Right lobe of liver (tissue), 6 donors: Measurements from ENCODE around the gene TAOK3. TPM values are rescaled to one million over a fixed set of nuclear protein-coding genes. Genes with fewer than 3 reads are reported as not detected.

Source experiments
- ATAC-seq, 4 donors: fragments of 200-7000 bp; cut with Tn5 transposase; one replicate each; pipeline ENCODE4 v1.9.1; 2020; ENCODE audit warnings: mild to moderate bottlenecking in 4 of 4, moderate library complexity in 4 of 4
- DNase-seq, 3 donors: peaks; one replicate each; pipeline ENCODE4 v3.0.0-alpha.2; 2020
- H3K27ac ChIP-seq, 3 donors: fragments of 200-600 bp; one replicate each; pipeline ENCODE4 v1.8.0; 2022
- H3K27me3 ChIP-seq, 2 donors: fragments of 200-600 bp; one replicate each; pipeline ENCODE4 v1.8.0; 2022
- H3K36me3 ChIP-seq, 4 donors: fragments of 200-600 bp; sonication (generic) in 1 of 4; one replicate each; pipeline versions ENCODE4 v1.5.1 to v1.8.0; 2017 to 2022; ENCODE audit warnings: control low read depth in 1 of 4
- H3K4me1 ChIP-seq, 4 donors: fragments of 200-600 bp; sonication (generic) in 1 of 4; one replicate each; pipeline versions ENCODE4 v1.5.1 to v1.8.0; 2017 to 2022; ENCODE audit warnings: control low read depth in 1 of 4
- H3K4me3 ChIP-seq, 3 donors: fragments of 200-600 bp; one replicate each; pipeline ENCODE4 v1.8.0; 2022
- H3K9me3 ChIP-seq, 4 donors: fragments of 200-600 bp; sonication (generic) in 1 of 4; one replicate each; pipeline versions ENCODE4 v1.5.1 to v1.8.0; 2017 to 2022; ENCODE audit warnings: control low read depth in 1 of 4
- CTCF ChIP-seq, 4 donors: fragments of 200-600 bp in 3 of 4; fragments of 450-650 bp in 1 of 4; IDR thresholded peaks; one replicate each; pipeline versions ENCODE4 v1.5.1 to v1.8.0; 2016 to 2022; ENCODE audit warnings: antibody characterized with exemption in 4 of 4, mild to moderate bottlenecking in 2 of 4
- POLR2A ChIP-seq: fragments of 450-650 bp; IDR thresholded peaks from one replicate; pipeline ENCODE4 v1.6.1; 2017; ENCODE audit warnings: antibody characterized with exemption, mild to moderate bottlenecking
- WGBS: methylation state at CpG from one replicate; pipeline ENCODE4 v1.1.6; 2018; ENCODE audit warnings: low coverage, low lambda C conversion rate; ENCODE audit not compliant: insufficient coverage; ENCODE audit errors: missing lambda C conversion rate; 5-methylcytosine and 5-hydroxymethylcytosine counted together
- intact Hi-C, 2 donors: fragments of 100-400 bp; cut with DNase I; formaldehyde crosslinking; loops; one replicate each; pipeline versions ENCODE4 v1.11.2 to v1.14.1; 2022
- total RNA-seq, 6 experiments: library from RNA; depleted of rRNA in 2 of 6; stranded (reverse); fragments of >200 nt in 2 of 6; fragmentation: NEBNext Ultra II Directional in 3 of 6; extraction: Animal tissue kit (Norgen Biotek cat#: 25700) in 3 of 6; gene quantifications; one replicate each; pipeline versions ENCODE4 v1.1.0 to v1.2.4, GENCODE V29; 2016 to 2023
- donor health status: DM: no; HTN: yes; CAD: no.
- donor health status: DM: no; HTN: no; CAD: no.
- donor health status: DM: no; HTN: no; CAD: no.
- donor health status: DM: no; HTN: yes; CAD: no.
- donor health status: DM: no; HTN: yes; CAD: no.

Gene TAOK3
- total RNA-seq, 6 experiments from 2014 or later = 12.2 to 21.9 (median 17.7) TPM

GRCh38 chr12:118107011-118107410 is 265.7 kb downstream of the TAOK3 start:
- Histone ChIP-seq H3K9me3 (no peaks in the 10 kb centered on the region), H3K27me3 (no peaks in the 10 kb centered on the region), H3K4me1 (peaks cover 0 to 9% (median 4%) of the 10 kb centered on the region in 4 donors), H3K36me3 (no peaks in the 10 kb centered on the region), H3K27ac (no peak overlapping the region), H3K4me3 (no peak overlapping the region)
- 88% methylated on average over 4 of the region's 4 CpGs for WGBS
- TF ChIP-seq CTCF (IDR thresholded peaks at IDR 0.05) (no peak), POLR2A (no peak)
- intact Hi-C loops = no loop called here
- no peak for ATAC-seq
- DNase-seq = no peak

GRCh38 chr12:118103601-118104382 is 268.9 kb downstream of the TAOK3 start, which contains the start of gene VSIG10:
TSS of gene VSIG10 (minus strand) at chr12:118104011. CDS start at chr12:118103671, 340 bp downstream.
- intact Hi-C loops = no loop called here
- ATAC-seq = peak; percentile 88 to 99 (median 96)
- WGBS = no CpG with 5 or more reads among the region's 75 CpGs

GRCh38 chr12:118103201-118103600 is 269.5 kb downstream of the TAOK3 start:
- peak overlapping the region; percentile 37 to 90 (median 63) for H3K27ac ChIP-seq
- H3K4me3 ChIP-seq = peak overlapping the region; percentile 78 to 92 (median 83)
- 0% methylated on average over 9 of the region's 32 CpGs for WGBS
- H3K27me3 ChIP-seq = no peaks in the 10 kb centered on the region
- TF ChIP-seq CTCF (IDR thresholded peaks at IDR 0.05) (no peak), POLR2A (no peak)
- DNase-seq = peak in 1 of 3 donors; percentile 41
- H3K4me1 ChIP-seq = peaks cover 0 to 9% (median 4%) of the 10 kb centered on the region in 4 donors
- H3K9me3 ChIP-seq = no peaks in the 10 kb centered on the region
- intact Hi-C loops = no loop called here
- peak in 3 of 4 donors; percentile 6 to 16 (median 8) for ATAC-seq
- H3K36me3 ChIP-seq = no peaks in the 10 kb centered on the region

More at GRCh38 chr12:118103601-118104382, 268.9 kb downstream of the TAOK3 start, which contains the start of gene VSIG10:
- Histone ChIP-seq H3K36me3 (no peaks in the 10 kb centered on the region), H3K4me1 (peaks cover 0 to 9% (median 4%) of the 10 kb centered on the region in 4 donors), H3K4me3 (peak within 1 kb of the TSS; percentile 78 to 92 (median 83)), H3K27ac (peak within 1 kb of the TSS; percentile 37 to 90 (median 63)), H3K27me3 (no peaks in the 10 kb centered on the region), H3K9me3 (no peaks in the 10 kb centered on the region)
- TF ChIP-seq POLR2A (peak; percentile 97), CTCF (IDR thresholded peaks at IDR 0.05) (peak in 1 of 4 donors; percentile 13)
- peak; percentile 86 to 90 (median 89) for DNase-seq

GRCh38 chr12:118102609-118103008 is 270.1 kb downstream of the TAOK3 start:
- WGBS = 5% methylated on average over 4 of the region's 5 CpGs
- DNase-seq (no peak), ATAC-seq (no peak)
- Histone ChIP-seq H3K4me1 (peaks cover 0 to 9% (median 4%) of the 10 kb centered on the region in 4 donors), H3K9me3 (no peaks in the 10 kb centered on the region), H3K27ac (peak overlapping the region in 1 of 3 donors; percentile 63), H3K27me3 (no peaks in the 10 kb centered on the region), H3K4me3 (peak overlapping the region; percentile 78 to 92 (median 83)), H3K36me3 (no peaks in the 10 kb centered on the region)
- intact Hi-C loops = no loop called here
- TF ChIP-seq CTCF (IDR thresholded peaks at IDR 0.05) (no peak), POLR2A (no peak)
